Right lobe of liver (tissue), 6 donors: Measurements from ENCODE around the gene ASMT. TPM values are rescaled to one million over a fixed set of nuclear protein-coding genes. Genes with fewer than 3 reads are reported as not detected.

Experiments used
- ATAC-seq, 4 donors: fragments of 200-7000 bp; cut with Tn5 transposase; one replicate each; pipeline ENCODE4 v1.9.1; 2020; ENCODE audit warnings: mild to moderate bottlenecking in 4 of 4, moderate library complexity in 4 of 4
- DNase-seq, 3 donors: peaks; one replicate each; pipeline ENCODE4 v3.0.0-alpha.2; 2020
- H3K27ac ChIP-seq, 3 donors: fragments of 200-600 bp; one replicate each; pipeline ENCODE4 v1.8.0; 2022
- H3K27me3 ChIP-seq, 2 donors: fragments of 200-600 bp; one replicate each; pipeline ENCODE4 v1.8.0; 2022
- H3K36me3 ChIP-seq, 4 donors: fragments of 200-600 bp; sonication (generic) in 1 of 4; one replicate each; pipeline versions ENCODE4 v1.5.1 to v1.8.0; 2017 to 2022; ENCODE audit warnings: control low read depth in 1 of 4
- H3K4me1 ChIP-seq, 4 donors: fragments of 200-600 bp; sonication (generic) in 1 of 4; one replicate each; pipeline versions ENCODE4 v1.5.1 to v1.8.0; 2017 to 2022; ENCODE audit warnings: control low read depth in 1 of 4
- H3K4me3 ChIP-seq, 3 donors: fragments of 200-600 bp; one replicate each; pipeline ENCODE4 v1.8.0; 2022
- H3K9me3 ChIP-seq, 4 donors: fragments of 200-600 bp; sonication (generic) in 1 of 4; one replicate each; pipeline versions ENCODE4 v1.5.1 to v1.8.0; 2017 to 2022; ENCODE audit warnings: control low read depth in 1 of 4
- POLR2A ChIP-seq: fragments of 450-650 bp; IDR thresholded peaks from one replicate; pipeline ENCODE4 v1.6.1; 2017; ENCODE audit warnings: antibody characterized with exemption, mild to moderate bottlenecking
- WGBS: methylation state at CpG from one replicate; pipeline ENCODE4 v1.1.6; 2018; ENCODE audit warnings: low coverage, low lambda C conversion rate; ENCODE audit not compliant: insufficient coverage; ENCODE audit errors: missing lambda C conversion rate; 5-methylcytosine and 5-hydroxymethylcytosine counted together
- intact Hi-C, 2 donors: fragments of 100-400 bp; cut with DNase I; formaldehyde crosslinking; loops; one replicate each; pipeline versions ENCODE4 v1.11.2 to v1.14.1; 2022
- total RNA-seq, 6 experiments: library from RNA; depleted of rRNA in 2 of 6; stranded (reverse); fragments of >200 nt in 2 of 6; fragmentation: NEBNext Ultra II Directional in 3 of 6; extraction: Animal tissue kit (Norgen Biotek cat#: 25700) in 3 of 6; gene quantifications; one replicate each; pipeline versions ENCODE4 v1.1.0 to v1.2.4, GENCODE V29; 2016 to 2023
- TF ChIP-seq, protein P1 (sequence below), 4 donors: fragments of 200-600 bp in 3 of 4; fragments of 450-650 bp in 1 of 4; IDR thresholded peaks; one replicate each; pipeline versions ENCODE4 v1.5.1 to v1.8.0; 2016 to 2022; ENCODE audit warnings: antibody characterized with exemption in 4 of 4, mild to moderate bottlenecking in 2 of 4
- donor health status: DM: no; HTN: yes; CAD: no.
- donor health status: DM: no; HTN: no; CAD: no.
- donor health status: DM: no; HTN: no; CAD: no.
- donor health status: DM: no; HTN: yes; CAD: no.
- donor health status: DM: no; HTN: yes; CAD: no.

ASMT gene
- total RNA-seq, 6 experiments from 2014 or later, result 0.13 TPM; not detected in 5

GRCh38 chrX:1589356-1590130 lies 25.3 kb upstream of the ASMT start:
- no peak for ATAC-seq
- H3K36me3 ChIP-seq, result peaks cover 0 to 12% (median 9%) of the 10 kb centered on the region in 4 donors
- H3K4me3 ChIP-seq, result no peak overlapping the region
- peaks cover 0 to 8% (median 0%) of the 10 kb centered on the region in 4 donors for H3K4me1 ChIP-seq
- TF ChIP-seq, protein P1, sequence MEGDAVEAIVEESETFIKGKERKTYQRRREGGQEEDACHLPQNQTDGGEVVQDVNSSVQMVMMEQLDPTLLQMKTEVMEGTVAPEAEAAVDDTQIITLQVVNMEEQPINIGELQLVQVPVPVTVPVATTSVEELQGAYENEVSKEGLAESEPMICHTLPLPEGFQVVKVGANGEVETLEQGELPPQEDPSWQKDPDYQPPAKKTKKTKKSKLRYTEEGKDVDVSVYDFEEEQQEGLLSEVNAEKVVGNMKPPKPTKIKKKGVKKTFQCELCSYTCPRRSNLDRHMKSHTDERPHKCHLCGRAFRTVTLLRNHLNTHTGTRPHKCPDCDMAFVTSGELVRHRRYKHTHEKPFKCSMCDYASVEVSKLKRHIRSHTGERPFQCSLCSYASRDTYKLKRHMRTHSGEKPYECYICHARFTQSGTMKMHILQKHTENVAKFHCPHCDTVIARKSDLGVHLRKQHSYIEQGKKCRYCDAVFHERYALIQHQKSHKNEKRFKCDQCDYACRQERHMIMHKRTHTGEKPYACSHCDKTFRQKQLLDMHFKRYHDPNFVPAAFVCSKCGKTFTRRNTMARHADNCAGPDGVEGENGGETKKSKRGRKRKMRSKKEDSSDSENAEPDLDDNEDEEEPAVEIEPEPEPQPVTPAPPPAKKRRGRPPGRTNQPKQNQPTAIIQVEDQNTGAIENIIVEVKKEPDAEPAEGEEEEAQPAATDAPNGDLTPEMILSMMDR (IDR thresholded peaks at IDR 0.05), result no peak
- no peak for TF ChIP-seq POLR2A
- no peak overlapping the region for H3K27ac ChIP-seq
- H3K9me3 ChIP-seq, result no peaks in the 10 kb centered on the region
- 72% methylated on average over 9 of the region's 12 CpGs for WGBS
- peak in 1 of 3 donors; percentile 33 for DNase-seq
- no peaks in the 10 kb centered on the region for H3K27me3 ChIP-seq
- intact Hi-C loops, result no loop called here

DNA sequence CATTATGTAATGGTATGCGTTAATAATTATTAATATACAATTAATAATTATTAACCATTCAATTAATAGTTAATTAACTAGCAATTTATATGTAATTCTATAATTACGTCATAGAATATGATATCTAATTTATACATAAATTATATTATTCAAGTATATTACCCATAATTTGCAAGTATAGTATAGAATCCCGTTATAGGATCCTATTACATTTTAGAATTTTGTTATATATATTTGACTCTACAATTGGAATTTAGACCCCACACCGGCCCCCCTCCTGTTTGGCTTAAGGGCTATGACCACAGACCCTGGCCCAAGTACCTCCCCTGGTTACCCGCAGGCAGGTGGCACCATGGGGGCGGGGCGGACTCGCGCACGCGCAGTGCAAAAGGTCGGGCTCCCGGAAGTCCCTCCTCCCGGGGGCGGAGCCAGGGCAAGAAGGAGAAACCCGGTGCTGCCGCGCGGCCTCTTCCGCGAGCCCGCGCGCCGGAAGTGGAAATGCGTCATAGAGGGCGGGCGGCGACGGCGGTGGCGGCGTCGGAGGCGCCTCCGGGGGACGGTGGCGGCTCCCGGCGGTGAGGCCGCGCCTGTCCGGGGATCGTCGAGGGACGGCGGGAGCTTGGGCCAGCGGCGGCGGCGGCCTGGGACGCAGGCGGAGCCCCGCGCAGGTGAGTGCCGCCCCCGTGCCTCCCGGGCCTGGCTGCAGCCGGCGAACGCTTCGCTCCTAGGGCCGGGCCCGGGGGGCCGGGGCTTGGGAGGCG lies 23.6 kb upstream of the ASMT start, which contains the start of gene AKAP17A:
TSS of gene AKAP17A (plus strand) at position 503 of the 761 bp plus-strand sequence. CDS start 1,859 bp downstream, outside the sequence.
- Histone ChIP-seq H3K4me1 (peaks cover 0 to 8% (median 0%) of the 10 kb centered on the region in 4 donors), H3K27ac (peak within 1 kb of the TSS; percentile 53 to 81 (median 67)), H3K4me3 (peak within 1 kb of the TSS; percentile 71 to 74 (median 72)), H3K36me3 (peaks cover 0 to 29% (median 22%) of the 10 kb centered on the region in 4 donors), H3K9me3 (no peaks in the 10 kb centered on the region), H3K27me3 (no peaks in the 10 kb centered on the region)
- intact Hi-C loops, result no loop called here
- WGBS, result 4% methylated on average over 12 of the region's 66 CpGs
- ATAC-seq (peak; percentile 94 to 98 (median 96)), DNase-seq (peak; percentile 97 to 98 (median 98))
- peak; percentile 86 for TF ChIP-seq POLR2A
- TF ChIP-seq, protein P1 (IDR thresholded peaks at IDR 0.05), result peak in 1 of 4 donors; percentile 13

GRCh38 chrX:1591863-1592469 lies 22.9 kb upstream of the ASMT start:
- no peak for TF ChIP-seq POLR2A
- TF ChIP-seq, protein P1 (IDR thresholded peaks at IDR 0.05), result no peak
- H3K9me3 ChIP-seq, result no peaks in the 10 kb centered on the region
- peak in 2 of 3 donors; percentile 48 to 53 for DNase-seq
- H3K36me3 ChIP-seq, result peaks cover 0 to 32% (median 24%) of the 10 kb centered on the region in 4 donors
- peaks cover 0 to 8% (median 0%) of the 10 kb centered on the region in 4 donors for H3K4me1 ChIP-seq
- H3K27me3 ChIP-seq, result no peaks in the 10 kb centered on the region
- ATAC-seq, result peak; percentile 5 to 20 (median 14)
- H3K27ac ChIP-seq, result peak overlapping the region; percentile 53 to 81 (median 67)
- 0% methylated on average over 16 of the region's 35 CpGs for WGBS
- intact Hi-C loops, result no loop called here
- peak overlapping the region; percentile 71 to 74 (median 72) for H3K4me3 ChIP-seq

GRCh38 chrX:1592470-1593142 lies 22.3 kb upstream of the ASMT start:
- peaks cover 0 to 38% (median 28%) of the 10 kb centered on the region in 4 donors for H3K36me3 ChIP-seq
- DNase-seq, result peak in 2 of 3 donors; percentile 60 to 65
- H3K4me3 ChIP-seq, result peak overlapping the region; percentile 71 to 74 (median 72)
- H3K9me3 ChIP-seq, result no peaks in the 10 kb centered on the region
- intact Hi-C loops, result no loop called here
- WGBS, result 0% methylated on average over 19 of the region's 28 CpGs
- no peak for TF ChIP-seq POLR2A
- TF ChIP-seq, protein P1 (IDR thresholded peaks at IDR 0.05), result no peak
- peaks cover 0 to 8% (median 0%) of the 10 kb centered on the region in 4 donors for H3K4me1 ChIP-seq
- ATAC-seq, result peak; percentile 35 to 67 (median 58)
- H3K27ac ChIP-seq, result peak overlapping the region; percentile 53 to 81 (median 67)
- no peaks in the 10 kb centered on the region for H3K27me3 ChIP-seq
